Neural crest cell (in vitro differentiated cells): ENCODE data around the gene VPS52. TPM values are rescaled to one million over a fixed set of nuclear protein-coding genes. Genes with fewer than 3 reads are reported as not detected.

Experiments used
- DNase-seq: peaks from one replicate; pipeline ENCODE4 v3.0.0; 2021; ENCODE audit warnings: low read depth, mixed read lengths, low spot score
- H3K27ac Mint-ChIP-seq: one replicate; pipeline ENCODE4 v1.8.0; 2021; ENCODE audit warnings: mild to moderate bottlenecking, mixed read lengths; ENCODE audit not compliant: unreplicated experiment
- H3K27me3 Mint-ChIP-seq: 2 replicates; pipeline ENCODE4 v1.8.0; 2021; ENCODE audit warnings: low read depth, mild to moderate bottlenecking, mixed read lengths
- H3K36me3 Mint-ChIP-seq: 2 replicates; pipeline ENCODE4 v1.8.0; 2021; ENCODE audit warnings: low read depth, mild to moderate bottlenecking, mixed read lengths
- H3K4me1 Mint-ChIP-seq: 2 replicates; pipeline ENCODE4 v1.8.0; 2021; ENCODE audit warnings: mixed read lengths
- H3K4me3 Mint-ChIP-seq: one replicate; pipeline ENCODE4 v1.8.0; 2021; ENCODE audit warnings: mild to moderate bottlenecking, mixed read lengths
- H3K9me3 Mint-ChIP-seq: 2 replicates; pipeline ENCODE4 v1.8.0; 2021; ENCODE audit warnings: mixed read lengths
- CTCF ChIP-seq: fragments of 200-600 bp; sonication (generic); conservative IDR thresholded peaks from 2 replicates; pipeline ENCODE4 v1.5.0; 2021; ENCODE audit warnings: antibody characterized with exemption, mild to moderate bottlenecking
- total RNA-seq: library from RNA; stranded (reverse); gene quantifications from 2 replicates; pipeline ENCODE4 v1.2.1, GENCODE V29; 2021

Gene VPS52
- total RNA-seq, 1 donor from 2014 or later: 53.2 TPM

GRCh38 chr6:33318426-33319073 is 46.9 kb upstream of the VPS52 start:
- Mint-ChIP-seq H3K27me3 (peaks cover 9% of the 10 kb centered on the region), H3K4me3 (peak overlapping the region; percentile 98), H3K36me3 (peaks cover 24% of the 10 kb centered on the region), H3K27ac (peak overlapping the region; percentile 98), H3K4me1 (peaks cover 79% of the 10 kb centered on the region), H3K9me3 (no peaks in the 10 kb centered on the region)
- TF ChIP-seq CTCF: no peak
- DNase-seq: no peak

- Mint-ChIP-seq H3K36me3 (peaks cover 24% of the 10 kb centered on the region), H3K4me3 (peak within 1 kb of the TSS; percentile 98), H3K4me1 (peaks cover 79% of the 10 kb centered on the region), H3K27ac (peak within 1 kb of the TSS; percentile 98), H3K9me3 (no peaks in the 10 kb centered on the region), H3K27me3 (peaks cover 16% of the 10 kb centered on the region)
- DNase-seq: peak; percentile 97
- no peak for TF ChIP-seq CTCF
These were observed 46.2 kb upstream of the VPS52 start, which contains the start of gene ZBTB22 for GRCh38 chr6:33317669-33318425. Gene ZBTB22, minus strand, starts transcription at chr6:33317744. Its CDS starts 828 bp downstream, at chr6:33316916.

GRCh38 chr6:33317419-33317668 is 45.7 kb upstream of the VPS52 start:
- no peak for DNase-seq
- H3K27ac Mint-ChIP-seq: no peak overlapping the region
- no peak for TF ChIP-seq CTCF
- peaks cover 21% of the 10 kb centered on the region for H3K27me3 Mint-ChIP-seq
- H3K36me3 Mint-ChIP-seq: peaks cover 24% of the 10 kb centered on the region
- H3K4me3 Mint-ChIP-seq: peak overlapping the region; percentile 87
- no peaks in the 10 kb centered on the region for H3K9me3 Mint-ChIP-seq
- H3K4me1 Mint-ChIP-seq: peaks cover 80% of the 10 kb centered on the region

- no peak for TF ChIP-seq CTCF
- H3K4me1 Mint-ChIP-seq: peaks cover 79% of the 10 kb centered on the region
- H3K27ac Mint-ChIP-seq: no peak overlapping the region
- H3K9me3 Mint-ChIP-seq: no peaks in the 10 kb centered on the region
- peaks cover 24% of the 10 kb centered on the region for H3K36me3 Mint-ChIP-seq
- H3K27me3 Mint-ChIP-seq: peaks cover 26% of the 10 kb centered on the region
- DNase-seq: no peak
- H3K4me3 Mint-ChIP-seq: peak overlapping the region; percentile 87
These were observed 45.1 kb upstream of the VPS52 start for GRCh38 chr6:33316603-33317418.

- Mint-ChIP-seq H3K27me3 (peaks cover 30% of the 10 kb centered on the region), H3K27ac (no peak overlapping the region), H3K4me3 (peak overlapping the region; percentile 87), H3K36me3 (peaks cover 24% of the 10 kb centered on the region), H3K9me3 (no peaks in the 10 kb centered on the region), H3K4me1 (peaks cover 72% of the 10 kb centered on the region)
- TF ChIP-seq CTCF: no peak
- no peak for DNase-seq
These were observed 44.3 kb upstream of the VPS52 start for GRCh38 chr6:33315793-33316602.
